ENCODE measurements around the gene NMB. TPM values are rescaled to one million over a fixed set of nuclear protein-coding genes. Genes with fewer than 3 reads are reported as not detected.

The NMB gene
- total and polyA plus RNA-seq, 2 of the 13 experiments (the other 11 are each of a cell fraction or from before 2014, with no cell fraction given): 10.4 to 25.4 TPM

- in situ Hi-C loops (cut with HindIII; ENCODE audit: extremely low pct_ligation_motif_present, low pct_unique_long_range_greater_than_20kb): no loop called here
- Histone ChIP-seq H3K4me1 (ENCODE audit: insufficient read depth, low read length) (peaks cover 42% of the 10 kb centered on the region), H3K27ac (ENCODE audit: extremely low read length, insufficient read depth, low read length) (no peak overlapping the region), H3K9me3 (ENCODE audit: low read length) (no peaks in the 10 kb centered on the region), H3K79me2 (ENCODE audit: insufficient read depth, low read length) (peaks cover 13% of the 10 kb centered on the region), H3K27me3 (ENCODE audit: control insufficient read depth in 1 of 2, insufficient read depth in 2 of 2, low read length in 2 of 2) (no peaks in the 10 kb centered on the region; a peak in 1 of 5 replicates), H2AFZ (ENCODE audit: low read length) (no peak overlapping the region), H3K36me3 (replicated peaks in 1 of 2; ENCODE audit: control insufficient read depth in 1 of 2, insufficient read depth in 2 of 2, low read length in 2 of 2) (peaks cover 7% of the 10 kb centered on the region in 2 experiments; a peak in 4 of 5 replicates), H3K4me3 (replicated peaks in 1 of 3; ENCODE audit: insufficient read depth in 1 of 3, low read depth in 2 of 3, low read length in 3 of 3) (peak overlapping the region; percentile 67 to 83 (median 68); a peak in 5 of 6 replicates), H3K9ac (ENCODE audit: insufficient read depth, low read depth, low read length) (peak overlapping the region; percentile 68; the same call in 1 of the 2 replicates), H3K4me2 (ENCODE audit: low read depth, low read length) (peak overlapping the region; percentile 93), H4K20me1 (ENCODE audit: insufficient read depth, low read length) (peaks cover 22% of the 10 kb centered on the region)
- no peak for DNase-seq (ENCODE audit: low spot score)
- TF ChIP-seq HNF4G (IDR thresholded peaks at IDR 0.05; ENCODE audit: borderline replicate concordance, low read depth, low read length) (no peak), HNF4G (CRISPR knock-in tag; IDR thresholded peaks at IDR 0.05; ENCODE audit: borderline replicate concordance, low read depth) (peak; percentile 6; the same call in 1 of the 2 replicates), CCDC6 (CRISPR knock-in tag; IDR thresholded peaks at IDR 0.05) (peak; percentile 61), CAMTA2 (CRISPR knock-in tag; IDR thresholded peaks at IDR 0.05; ENCODE audit: borderline replicate concordance) (no peak)
- POLR2A ChIA-PET: interaction anchor here (0.7 to 6.4 kb wide), 8 partner anchors 8 to 34 kb away, joined by 3 to 47 read pairs (median 4); partner anchors contain the start of genes WDR73 and ZSCAN2
- 64% methylated on average over 16 of the region's 23 CpGs for WGBS (ENCODE audit: low lambda C conversion rate)
- FAIRE-seq: no peak
- CTCF ChIA-PET (ENCODE audit: low intra/inter-chr PET ratio, low total read pairs): interaction anchor here (1.3 kb wide), 1 partner anchor 35 kb away, joined by 4 read pairs; no protein-coding TSS in a partner anchor
- intact Hi-C loops (cut with micrococcal nuclease; ENCODE audit: unreplicated experiment): no loop called here
- no TSS peak for BruUV-seq (replicated peaks)
- no peak for ATAC-seq
These were observed 23.7 kb downstream of the NMB start for GRCh38 chr15:84634228-84634837.

- no peaks in the 10 kb centered on the region for H3K9me3 ChIP-seq (ENCODE audit: low read length)
- no peak overlapping the region for H2AFZ ChIP-seq (ENCODE audit: low read length)
- H3K4me2 ChIP-seq (ENCODE audit: low read depth, low read length): peak overlapping the region; percentile 93
- ATAC-seq: peak; percentile 80
- no peaks in the 10 kb centered on the region; a peak in 1 of 5 replicates for H3K27me3 ChIP-seq (ENCODE audit: control insufficient read depth in 1 of 2, insufficient read depth in 2 of 2, low read length in 2 of 2)
- H4K20me1 ChIP-seq (ENCODE audit: insufficient read depth, low read length): peaks cover 22% of the 10 kb centered on the region
- intact Hi-C loops (cut with micrococcal nuclease; ENCODE audit: unreplicated experiment) (loop anchor here (1.0 kb wide), 1 partner anchor 32 kb away; the partner anchor contains the start of gene ZSCAN2), in situ Hi-C loops (cut with HindIII; ENCODE audit: extremely low pct_ligation_motif_present, low pct_unique_long_range_greater_than_20kb) (no loop called here)
- peaks cover 42% of the 10 kb centered on the region for H3K4me1 ChIP-seq (ENCODE audit: insufficient read depth, low read length)
- ChIA-PET POLR2A (interaction anchor here (0.9 to 6.4 kb wide), 7 partner anchors 9 to 33 kb away, joined by 3 to 47 read pairs (median 4); partner anchors contain the start of genes WDR73 and ZSCAN2), CTCF (ENCODE audit: low intra/inter-chr PET ratio, low total read pairs) (interaction anchor here (1.3 kb wide), 1 partner anchor 35 kb away, joined by 4 read pairs; no protein-coding TSS in a partner anchor)
- no peak overlapping the region for H3K27ac ChIP-seq (ENCODE audit: extremely low read length, insufficient read depth, low read length)
- H3K9ac ChIP-seq (ENCODE audit: insufficient read depth, low read depth, low read length): peak overlapping the region; percentile 68
- DNase-seq (ENCODE audit: low spot score): peak; percentile 18
- H3K36me3 ChIP-seq (replicated peaks in 1 of 2; ENCODE audit: control insufficient read depth in 1 of 2, insufficient read depth in 2 of 2, low read length in 2 of 2): peaks cover 5 to 6% of the 10 kb centered on the region in 2 experiments; a peak in 1 of 5 replicates
- peak overlapping the region; percentile 67 to 83 (median 68) for H3K4me3 ChIP-seq (replicated peaks in 1 of 3; ENCODE audit: insufficient read depth in 1 of 3, low read depth in 2 of 3, low read length in 3 of 3)
- WGBS (ENCODE audit: low lambda C conversion rate): 2% methylated on average over 13 of the region's 105 CpGs
- H3K79me2 ChIP-seq (ENCODE audit: insufficient read depth, low read length): peaks cover 13% of the 10 kb centered on the region
- BruUV-seq (replicated peaks): no TSS peak
- FAIRE-seq: no peak
- TF ChIP-seq MED13 (CRISPR knock-in tag; IDR thresholded peaks at IDR 0.05) (no peak), ZNF350 (CRISPR knock-in tag; IDR thresholded peaks at IDR 0.05; ENCODE audit: borderline replicate concordance, low read depth) (0 out of 2 replicates have a peak, but pooled peaks have one; percentile 21), ZNF510 (CRISPR knock-in tag; IDR thresholded peaks at IDR 0.05; ENCODE audit: low read depth) (no peak), KLF12 (CRISPR knock-in tag; IDR thresholded peaks at IDR 0.05; ENCODE audit: borderline replicate concordance) (0 out of 2 replicates have a peak, but pooled peaks have one; percentile 30), HNRNPLL (IDR thresholded peaks at IDR 0.05; ENCODE audit: low read depth, low read length, poor library complexity, severe bottlenecking) (peak; percentile 95), ZFP91 (CRISPR knock-in tag; IDR thresholded peaks at IDR 0.05; ENCODE audit: borderline replicate concordance) (peak; percentile 70; the same call in 1 of the 2 replicates)
- TF ChIP-seq, protein P1, sequence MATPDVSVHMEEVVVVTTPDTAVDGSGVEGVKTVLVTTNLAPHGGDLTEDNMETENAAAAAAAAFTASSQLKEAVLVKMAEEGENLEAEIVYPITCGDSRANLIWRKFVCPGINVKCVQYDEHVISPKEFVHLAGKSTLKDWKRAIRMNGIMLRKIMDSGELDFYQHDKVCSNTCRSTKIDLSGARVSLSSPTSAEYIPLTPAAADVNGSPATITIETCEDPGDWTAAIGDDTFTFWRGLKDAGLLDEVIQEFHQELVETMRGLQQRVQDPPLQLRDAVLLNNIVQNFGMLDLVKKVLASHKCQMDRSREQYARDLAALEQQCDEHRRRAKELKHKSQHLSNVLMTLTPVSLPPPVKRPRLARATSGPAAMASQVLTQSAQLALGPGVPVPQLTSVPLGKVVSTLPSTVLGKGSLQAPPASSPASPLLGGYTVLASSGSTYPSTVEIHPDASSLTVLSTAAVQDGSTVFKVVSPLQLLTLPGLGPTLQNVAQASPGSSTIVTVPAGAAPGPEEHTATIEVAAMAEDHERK (CRISPR knock-in tag; IDR thresholded peaks at IDR 0.05; ENCODE audit: low read depth): no peak
These were observed 24.4 kb downstream of the NMB start for GRCh38 chr15:84633311-84634227.
